OCI-LY7 (cell line): Measurements from ENCODE around the gene RAD51B. TPM values are rescaled to one million over a fixed set of nuclear protein-coding genes. Genes with fewer than 3 reads are reported as not detected.

Experiments
- BruUV-seq: library from RNA; stranded (reverse); fragments of 400-500 nt; replicated peaks from 2 replicates; lab custom pipeline; 2021; lab: Mats Ljungman, UMichigan
- CTCF ChIA-PET: fragments of 300-600 bp; sonication (Branson Sonifier 250); formaldehyde crosslinking; loops from one replicate; lab custom pipeline; 2022; ENCODE audit warnings: antibody characterized with exemption; ENCODE audit not compliant: unreplicated experiment; lab: Charles Lee
- POLR2A ChIA-PET: fragments of 300-600 bp; sonication (Branson Sonifier 250); formaldehyde crosslinking; loops from one replicate; lab custom pipeline; 2022; ENCODE audit warnings: antibody characterized with exemption; lab: Charles Lee
- DNase-seq: peaks from one replicate; pipeline ENCODE4 v3.0.0-alpha.2; 2015; ENCODE audit warnings: low spot score
- H2AFZ ChIP-seq: fragments of 200-600 bp; sonication (generic), shearing (Covaris generic); 2 replicates; pipeline ENCODE4 v1.6.1; 2014; ENCODE audit warnings: mild to moderate bottlenecking, antibody characterized with exemption, low read length, moderate library complexity
- H3K27ac ChIP-seq: fragments of 200-600 bp; sonication (generic); 2 replicates; pipeline ENCODE4 v1.5.1; 2014; ENCODE audit warnings: mixed run types, low read depth, mild to moderate bottlenecking, moderate library complexity, low read length, inconsistent platforms; ENCODE audit not compliant: poor library complexity, severe bottlenecking
- H3K36me3 ChIP-seq: fragments of 200-600 bp; sonication (generic); 2 replicates; pipeline ENCODE4 v1.6.1; 2014; ENCODE audit warnings: mild to moderate bottlenecking, antibody characterized with exemption, low read length, moderate library complexity, mixed read lengths; ENCODE audit not compliant: insufficient read depth
- H3K4me1 ChIP-seq: fragments of 200-600 bp; sonication (generic); 2 replicates; pipeline ENCODE4 v1.5.1; 2014; ENCODE audit warnings: mild to moderate bottlenecking, low read length; ENCODE audit not compliant: insufficient read depth, poor library complexity, severe bottlenecking
- H3K4me2 ChIP-seq: fragments of 200-600 bp; sonication (generic); 2 replicates; pipeline ENCODE4 v1.6.1; 2014; ENCODE audit warnings: mild to moderate bottlenecking, low read length
- H3K4me3 ChIP-seq: fragments of 200-600 bp; sonication (generic); 2 replicates; pipeline ENCODE4 v1.5.1; 2014; ENCODE audit warnings: mild to moderate bottlenecking, low read depth, low read length; ENCODE audit not compliant: poor library complexity, severe bottlenecking
- H3K79me2 ChIP-seq: fragments of 200-600 bp; sonication (generic); 2 replicates; pipeline ENCODE4 v1.6.1; 2016; ENCODE audit warnings: low read depth, mild to moderate bottlenecking, low read length, moderate library complexity, mixed read lengths; ENCODE audit not compliant: insufficient read depth
- H3K9me2 ChIP-seq: fragments of 200-600 bp; sonication (generic); 2 replicates; pipeline ENCODE4 v1.6.1; 2016; ENCODE audit warnings: mild to moderate bottlenecking, low read length, mixed read lengths; ENCODE audit not compliant: insufficient read depth
- H3K9me3 ChIP-seq: fragments of 200-600 bp; sonication (generic); 2 replicates; pipeline ENCODE4 v1.6.1; 2014; ENCODE audit warnings: mild to moderate bottlenecking, mixed run types, low read length, mixed read lengths
- H4K20me1 ChIP-seq: fragments of 200-600 bp; sonication (generic); 2 replicates; pipeline ENCODE4 v1.6.1; 2014; ENCODE audit warnings: mild to moderate bottlenecking, antibody characterized with exemption, low read length, moderate library complexity, mixed read lengths; ENCODE audit not compliant: insufficient read depth
- CTCF ChIP-seq: fragments of 200-600 bp; sonication (generic); conservative IDR thresholded peaks from 2 replicates; pipeline ENCODE4 v1.5.1; 2014; ENCODE audit warnings: mild to moderate bottlenecking, antibody characterized with exemption, low read length, moderate library complexity, mixed read lengths
- EZH2phosphoT487 ChIP-seq: fragments of 200-600 bp; sonication (generic); IDR thresholded peaks from 2 replicates; pipeline ENCODE4 v1.6.1; 2018; ENCODE audit warnings: low read depth, borderline replicate concordance, mild to moderate bottlenecking, mixed run types, antibody characterized with exemption, low read length, moderate library complexity, mixed read lengths
- intact Hi-C: fragments of 100-400 bp; cut with micrococcal nuclease; formaldehyde crosslinking; loops from one replicate; pipeline ENCODE4 v1.10.0; 2022; ENCODE audit not compliant: unreplicated experiment
- total RNA-seq, 2 experiments: library from RNA; depleted of rRNA in 1 of 2; stranded (reverse); fragments of >200 nt in 1 of 2; shearing (Covaris generic) in 1 of 2; gene quantifications; 2 replicates each; pipeline ENCODE4 v1.2.3, GENCODE V29; 2014 to 2022

The RAD51B gene
- total RNA-seq, 2 experiments from 2014 or later = 41.4 to 89.9 TPM

- Histone ChIP-seq H4K20me1 (no peaks in the 10 kb centered on the region), H3K9me3 (no peaks in the 10 kb centered on the region), H3K27ac (no peak overlapping the region), H3K4me2 (no peak overlapping the region), H3K4me3 (no peak overlapping the region), H3K79me2 (no peaks in the 10 kb centered on the region), H2AFZ (no peak overlapping the region), H3K9me2 (no peaks in the 10 kb centered on the region), H3K36me3 (no peaks in the 10 kb centered on the region), H3K4me1 (peaks cover 23% of the 10 kb centered on the region)
- BruUV-seq = no TSS peak
- intact Hi-C loops = no loop called here
- ChIA-PET POLR2A (interaction anchor here (1.1 to 1.6 kb wide), 5 partner anchors 10 to 56 kb away, joined by 3 to 5 read pairs (median 4); no protein-coding TSS in a partner anchor), CTCF (interaction anchor here (1.1 kb wide), 1 partner anchor 17 kb away, joined by 4 read pairs; no protein-coding TSS in a partner anchor)
- no peak for DNase-seq
- TF ChIP-seq EZH2phosphoT487 (no peak), CTCF (no peak)
Observed at GRCh38 chr14:68322940-68323620, 503.5 kb downstream of the RAD51B start.

- no peak overlapping the region for H3K4me2 ChIP-seq
- BruUV-seq = no TSS peak
- no peaks in the 10 kb centered on the region for H4K20me1 ChIP-seq
- no peak for DNase-seq
- H3K4me3 ChIP-seq = no peak overlapping the region
- no peaks in the 10 kb centered on the region for H3K79me2 ChIP-seq
- no peak for TF ChIP-seq CTCF
- H3K27ac ChIP-seq = no peak overlapping the region
- ChIA-PET POLR2A (no interaction called here), CTCF (no interaction called here)
- no peaks in the 10 kb centered on the region for H3K9me3 ChIP-seq
- H2AFZ ChIP-seq = no peak overlapping the region
- intact Hi-C loops = no loop called here
- no peaks in the 10 kb centered on the region for H3K9me2 ChIP-seq
- H3K4me1 ChIP-seq = peaks cover 23% of the 10 kb centered on the region
- H3K36me3 ChIP-seq = no peaks in the 10 kb centered on the region
Observed at GRCh38 chr14:68325267-68325807, 505.8 kb downstream of the RAD51B start.

DNA sequence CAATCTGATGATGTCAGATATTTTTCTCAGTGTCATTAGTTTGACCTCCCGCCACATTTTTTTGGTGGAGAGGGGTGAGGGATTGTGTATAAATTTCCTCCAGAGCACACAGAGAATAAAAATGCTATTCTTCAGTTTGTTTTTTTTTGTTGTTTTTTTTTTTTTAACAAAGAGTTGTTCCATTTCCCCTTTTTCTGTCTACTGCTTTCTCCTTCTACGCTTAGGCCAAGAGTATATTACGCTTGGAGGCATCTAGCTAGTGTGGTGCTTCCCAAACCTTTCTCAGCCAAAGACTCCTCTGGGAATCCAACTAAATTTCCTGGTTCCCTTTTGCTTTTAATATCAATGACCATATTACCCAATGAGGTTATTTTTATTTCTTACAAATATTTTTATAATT lies 507.7 kb downstream of the RAD51B start:
- Histone ChIP-seq H3K79me2 (no peaks in the 10 kb centered on the region), H4K20me1 (no peaks in the 10 kb centered on the region), H3K27ac (no peak overlapping the region), H3K4me2 (no peak overlapping the region), H3K9me3 (no peaks in the 10 kb centered on the region), H2AFZ (no peak overlapping the region), H3K4me3 (no peak overlapping the region), H3K4me1 (peaks cover 14% of the 10 kb centered on the region), H3K36me3 (no peaks in the 10 kb centered on the region), H3K9me2 (no peaks in the 10 kb centered on the region)
- no peak for TF ChIP-seq EZH2phosphoT487
- TF ChIP-seq CTCF = no peak
- BruUV-seq = no TSS peak
- POLR2A ChIA-PET = no interaction called here
- DNase-seq = no peak
- intact Hi-C loops = no loop called here
- CTCF ChIA-PET = no interaction called here
